ENCODE data around the gene MS4A4A. TPM values are rescaled to one million over a fixed set of nuclear protein-coding genes. Genes with fewer than 3 reads are reported as not detected.

MS4A4A gene
- total and polyA plus RNA-seq, 2 of the 8 experiments (the other 6 are each of a cell fraction or from before 2014, with no cell fraction given) = not detected

DNA sequence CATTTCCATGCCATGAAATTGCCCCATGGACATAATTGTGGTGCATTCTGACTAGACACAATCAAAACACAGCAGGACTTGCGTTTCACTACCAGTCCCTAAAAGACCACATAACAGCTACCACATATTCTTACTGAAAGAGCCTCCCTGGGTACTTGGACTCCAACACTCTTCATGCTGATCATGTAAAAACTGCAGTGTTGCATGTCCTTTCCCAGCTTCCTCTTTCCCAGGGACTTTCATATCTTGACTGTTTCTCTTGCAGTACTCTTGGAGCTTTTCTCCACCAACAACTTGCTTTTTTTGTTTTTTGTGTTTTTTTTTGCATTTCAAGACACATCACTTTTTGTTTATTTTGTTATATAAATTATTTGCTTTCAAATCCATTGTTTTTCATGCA is 69.5 kb downstream of the MS4A4A start:
- Histone ChIP-seq H3K36me3 (ENCODE audit: control insufficient read depth in 2 of 4, insufficient read depth in 4 of 4, low read length in 3 of 4) (no peaks in the 10 kb centered on the region), H2BK5ac (ENCODE audit: low read depth, low read length) (no peak overlapping the region), H3K14ac (ENCODE audit: insufficient read length) (no peak overlapping the region), H2BK120ac (replicated peaks; ENCODE audit: low read depth, low read length) (no peak overlapping the region), H3K9ac (replicated peaks in 1 of 4; ENCODE audit: extremely low read depth in 1 of 4, low read depth in 3 of 4, low read length in 3 of 4) (no peak overlapping the region), H4K20me1 (replicated peaks in 1 of 2; ENCODE audit: control insufficient read depth in 1 of 2, insufficient read depth in 2 of 2, low read length in 2 of 2) (no peaks in the 10 kb centered on the region), H3K18ac (ENCODE audit: extremely low read depth, low read length) (no peak overlapping the region), H3K4me3 (ENCODE audit: extremely low read depth in 1 of 4, insufficient read depth in 2 of 4, low read depth in 3 of 4, low read length in 4 of 4) (no peak overlapping the region), H3K56ac (replicated peaks; ENCODE audit: insufficient read length, low read depth, low read length) (no peak overlapping the region), H2BK20ac (ENCODE audit: low read length) (no peak overlapping the region), H3K27me3 (replicated peaks in 1 of 4; ENCODE audit: control insufficient read depth in 3 of 4, extremely low read depth in 1 of 4, insufficient read depth in 3 of 4, low read length in 3 of 4) (no peaks in the 10 kb centered on the region), H4K91ac (replicated peaks; ENCODE audit: insufficient read length, low read length) (no peak overlapping the region), H3K9me3 (ENCODE audit: insufficient read depth in 2 of 2, low read depth in 1 of 2, low read length in 1 of 2) (no peaks in the 10 kb centered on the region; a peak in 1 of 4 replicates), H2AFZ (ENCODE audit: low read length) (no peak overlapping the region), H3K4me2 (ENCODE audit: insufficient read depth in 1 of 2, low read depth in 2 of 2, low read length in 2 of 2) (no peak overlapping the region), H3K79me2 (ENCODE audit: control insufficient read depth in 1 of 2, insufficient read depth in 2 of 2, low read length in 2 of 2) (no peaks in the 10 kb centered on the region), H3K4ac (replicated peaks; ENCODE audit: insufficient read length, low read depth, low read length) (no peak overlapping the region), H3K79me1 (ENCODE audit: low read depth, low read length) (no peaks in the 10 kb centered on the region), H4K5ac (ENCODE audit: insufficient read length, low read depth, low read length) (no peak overlapping the region), H3K4me1 (replicated peaks in 1 of 4; ENCODE audit: control insufficient read depth in 3 of 4, insufficient read depth in 4 of 4, low read length in 3 of 4) (no peaks in the 10 kb centered on the region), H4K8ac (ENCODE audit: extremely low read depth, insufficient read depth, low read length) (no peak overlapping the region), H3K23me2 (ENCODE audit: low read depth, low read length) (no peaks in the 10 kb centered on the region), H3K27ac (ENCODE audit: low read depth, low read length) (no peak overlapping the region), H2AK5ac (ENCODE audit: low read depth, low read length) (no peak overlapping the region), H3K23ac (ENCODE audit: insufficient read length) (no peak overlapping the region), H2BK15ac (ENCODE audit: low read length) (no peak overlapping the region), H2BK12ac (ENCODE audit: low read depth, low read length) (no peak overlapping the region)
- ChIA-PET POLR2A (ENCODE audit: partially characterized antibody) (no interaction called here), CTCF (ENCODE audit: partially characterized antibody) (interaction anchor here (0.6 to 8.4 kb wide), 9 partner anchors 15 to 516 kb away, joined by 3 to 115 read pairs (median 7); no protein-coding TSS in a partner anchor)
- FAIRE-seq = no peak
- DNase-seq (ENCODE audit: low read depth in 1 of 2, low spot score in 2 of 2) = no peak
- WGBS, 2 experiments (ENCODE audit: extremely low coverage in 1 of 2, insufficient coverage in 1 of 2, insufficient read length in 1 of 2, insufficient replicate concordance in 2 of 2, low coverage in 1 of 2, low lambda C conversion rate in 2 of 2, missing lambda C conversion rate in 1 of 2) = 95% methylated on average over 1 of the region's 1 CpG; no CpG with 5 or more reads in 1 of the 2 experiments
- TF ChIP-seq, protein P1, sequence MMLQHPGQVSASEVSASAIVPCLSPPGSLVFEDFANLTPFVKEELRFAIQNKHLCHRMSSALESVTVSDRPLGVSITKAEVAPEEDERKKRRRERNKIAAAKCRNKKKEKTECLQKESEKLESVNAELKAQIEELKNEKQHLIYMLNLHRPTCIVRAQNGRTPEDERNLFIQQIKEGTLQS (IDR thresholded peaks at IDR 0.05; ENCODE audit: insufficient read depth, low read depth, low read length) = no peak
- TF ChIP-seq CEBPB (IDR thresholded peaks at IDR 0.05; ENCODE audit: low read depth, low read length) = no peak
- TF ChIP-seq TCF12 (IDR thresholded peaks at IDR 0.05; ENCODE audit: low read depth, low read length) = no peak
- TF ChIP-seq, protein P2, sequence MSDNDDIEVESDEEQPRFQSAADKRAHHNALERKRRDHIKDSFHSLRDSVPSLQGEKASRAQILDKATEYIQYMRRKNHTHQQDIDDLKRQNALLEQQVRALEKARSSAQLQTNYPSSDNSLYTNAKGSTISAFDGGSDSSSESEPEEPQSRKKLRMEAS (IDR thresholded peaks at IDR 0.05) = no peak
- no peak for TF ChIP-seq GTF2F1 (IDR thresholded peaks at IDR 0.05; ENCODE audit: borderline replicate concordance, low read depth, low read length)
- no peak for TF ChIP-seq EZH2 (IDR thresholded peaks at IDR 0.05; ENCODE audit: low read depth, low read length, severe bottlenecking)
- no peak for TF ChIP-seq KDM5A (IDR thresholded peaks at IDR 0.05; ENCODE audit: low read length)
- TF ChIP-seq SUZ12 (IDR thresholded peaks at IDR 0.05; ENCODE audit: low read length) = no peak
- no peak for TF ChIP-seq CREB1 (IDR thresholded peaks at IDR 0.05)
